NOMO-1 (cell line): ENCODE data around the gene CCDC187.

ENCODE experiments used
- DNase-seq, 2 experiments: peaks; one replicate each; lab custom pipeline; 2025; ENCODE audit not compliant: unreplicated experiment in 2 of 2; lab: John Stamatoyannopoulos, UW

CCDC187 gene

GRCh38 chr9:136339958-136340310 lies 36.0 kb upstream of the CCDC187 start:
- DNase-seq: no peak

GRCh38 chr9:136339173-136339957 lies 35.5 kb upstream of the CCDC187 start:
- DNase-seq: peak; percentile 78 to 81

GRCh38 chr9:136338511-136338910 lies 34.6 kb upstream of the CCDC187 start:
- no peak for DNase-seq

GRCh38 chr9:136337416-136338395 lies 33.8 kb upstream of the CCDC187 start:
- no peak for DNase-seq

- DNase-seq: no peak
Observed at GRCh38 chr9:136336881-136337280, 33.0 kb upstream of the CCDC187 start.

GRCh38 chr9:136336156-136336870 lies 32.4 kb upstream of the CCDC187 start:
- DNase-seq: no peak

- DNase-seq: no peak
Observed at GRCh38 chr9:136335296-136336155, 31.6 kb upstream of the CCDC187 start.

GRCh38 chr9:136334541-136334940 lies 30.6 kb upstream of the CCDC187 start:
- no peak for DNase-seq

GRCh38 chr9:136333486-136333885 lies 29.6 kb upstream of the CCDC187 start:
- DNase-seq: no peak

- no peak for DNase-seq
Observed at GRCh38 chr9:136333045-136333444, 29.2 kb upstream of the CCDC187 start.

GRCh38 chr9:136332482-136332983 lies 28.6 kb upstream of the CCDC187 start:
- no peak for DNase-seq

- no peak for DNase-seq
Observed at GRCh38 chr9:136331556-136332481, 27.9 kb upstream of the CCDC187 start.

- no peak for DNase-seq
Observed at GRCh38 chr9:136331030-136331429, 27.1 kb upstream of the CCDC187 start.

GRCh38 chr9:136330406-136330990 lies 26.6 kb upstream of the CCDC187 start:
- no peak for DNase-seq

- DNase-seq: no peak
Observed at GRCh38 chr9:136329636-136330405, 25.9 kb upstream of the CCDC187 start.

GRCh38 chr9:136329211-136329627 lies 25.3 kb upstream of the CCDC187 start:
- DNase-seq: no peak

GRCh38 chr9:136328622-136329041 lies 24.7 kb upstream of the CCDC187 start:
- DNase-seq: no peak
